PC-3 (cell line): ENCODE data around the gene TBX10. TPM values are rescaled to one million over a fixed set of nuclear protein-coding genes. Genes with fewer than 3 reads are reported as not detected.
"Not testable (repeated sequence)": the region's sequence is repeated elsewhere in the genome, so short reads cannot be mapped to it uniquely, and the experiment has no call there.

Source experiments
- ATAC-seq: fragments of 200-7000 bp; cut with Tn5 transposase; 2 replicates; pipeline ENCODE4 v1.9.1; 2020; ENCODE audit warnings: mild to moderate bottlenecking, moderate library complexity
- Bru-seq: library from RNA; stranded (reverse); fragments of 400-500 nt; gene quantifications from one replicate; lab custom pipeline; 2021; lab: Mats Ljungman, UMichigan
- BruChase-seq, 2 experiments: library from RNA; stranded (reverse); fragments of 400-500 nt; gene quantifications; one replicate each; lab custom pipeline; 2021; lab: Mats Ljungman, UMichigan
- BruUV-seq: library from RNA; stranded (reverse); fragments of 400-500 nt; replicated peaks from 2 replicates; lab custom pipeline; 2021; lab: Mats Ljungman, UMichigan
- CTCF ChIA-PET: fragments of 300-600 bp; sonication (Branson Sonifier 250); formaldehyde crosslinking; loops from one replicate; lab custom pipeline; 2022; ENCODE audit warnings: antibody characterized with exemption; lab: Charles Lee
- POLR2A ChIA-PET: fragments of 300-600 bp; sonication (Branson Sonifier 250); formaldehyde crosslinking; loops from one replicate; lab custom pipeline; 2022; ENCODE audit warnings: antibody characterized with exemption; ENCODE audit not compliant: unreplicated experiment; lab: Charles Lee
- DNase-seq: peaks from one replicate; pipeline ENCODE4 v3.0.0-alpha.2; 2015
- H2AFZ ChIP-seq: fragments of 300-600 bp; sonication (generic); 2 replicates; pipeline ENCODE4 v1.6.0; 2016; ENCODE audit warnings: antibody characterized with exemption, low read length
- H3F3A ChIP-seq: fragments of 300-600 bp; sonication (generic); one replicate; pipeline ENCODE4 v1.6.0; 2017; ENCODE audit warnings: antibody characterized with exemption, low read length, control low read depth, mild to moderate bottlenecking; ENCODE audit not compliant: unreplicated experiment
- H3K27ac ChIP-seq: fragments of 300-600 bp; sonication (generic); 2 replicates; pipeline ENCODE4 v1.5.1; 2016; ENCODE audit warnings: mild to moderate bottlenecking, low read length
- H3K27me3 ChIP-seq: fragments of 300-600 bp; sonication (generic); 2 replicates; pipeline ENCODE4 v1.6.1; 2016; ENCODE audit warnings: low read length, mixed read lengths
- H3K36me3 ChIP-seq: fragments of 300-600 bp; sonication (generic); 2 replicates; pipeline ENCODE4 v1.6.1; 2016; ENCODE audit warnings: low read depth, mixed run types, low read length, mixed read lengths
- H3K4me1 ChIP-seq: fragments of 300-600 bp; sonication (generic); 2 replicates; pipeline ENCODE4 v1.5.1; 2016; ENCODE audit warnings: low read length; ENCODE audit not compliant: insufficient read depth
- H3K4me2 ChIP-seq: fragments of 300-600 bp; sonication (generic); 2 replicates; pipeline ENCODE4 v1.6.0; 2016; ENCODE audit warnings: low read length
- H3K4me3 ChIP-seq: fragments of 300-600 bp; sonication (generic); 2 replicates; pipeline ENCODE4 v1.5.1; 2016; ENCODE audit warnings: mild to moderate bottlenecking, low read length, mixed read lengths
- H3K79me2 ChIP-seq: fragments of 300-600 bp; sonication (generic); 2 replicates; pipeline ENCODE4 v1.6.1; 2017; ENCODE audit warnings: low read length, mixed read lengths
- H3K9ac ChIP-seq: fragments of 300-600 bp; sonication (generic); 2 replicates; pipeline ENCODE4 v1.6.0; 2016; ENCODE audit warnings: mild to moderate bottlenecking, low read length
- H3K9me2 ChIP-seq: fragments of 300-600 bp; sonication (generic); replicated peaks from 2 replicates; pipeline ENCODE4 v1.6.1; 2016; ENCODE audit warnings: mixed run types, low read length, mixed read lengths
- H3K9me3 ChIP-seq: fragments of 300-600 bp; sonication (generic); 2 replicates; pipeline ENCODE4 v1.6.1; 2016; ENCODE audit warnings: low read length, mixed read lengths
- H4K20me1 ChIP-seq: fragments of 300-600 bp; sonication (generic); 2 replicates; pipeline ENCODE4 v1.6.1; 2016; ENCODE audit warnings: low read length, mixed read lengths
- EZH2 ChIP-seq: fragments of 300-600 bp; sonication (generic); IDR thresholded peaks from one replicate; pipeline ENCODE4 v1.6.1; 2017; ENCODE audit warnings: antibody characterized with exemption, mild to moderate bottlenecking, low read length; ENCODE audit not compliant: unreplicated experiment
- EZH2phosphoT487 ChIP-seq: fragments of 300-600 bp; sonication (generic); IDR thresholded peaks from 2 replicates; pipeline ENCODE4 v1.6.1; 2018; ENCODE audit warnings: mild to moderate bottlenecking, antibody characterized with exemption, low read length, borderline replicate concordance
- intact Hi-C: fragments of 100-400 bp; cut with micrococcal nuclease; formaldehyde crosslinking; loops from 2 replicates; pipeline ENCODE4 v1.9.0; 2023
- long read RNA-seq: library from polyadenylated mRNA; unstranded; transcript quantifications from one replicate; pipeline ENCODE4 v2.0.0, GENCODE V29; 2021; ENCODE audit not compliant: unreplicated experiment
- total RNA-seq: library from RNA; depleted of rRNA; stranded (reverse); fragments of >200 nt; gene quantifications from 2 replicates; pipeline ENCODE4 v1.2.3, GENCODE V29; 2014; rRNA removed
- TF ChIP-seq, protein P1 (sequence below): fragments of 300-600 bp; sonication (generic); conservative IDR thresholded peaks from 2 replicates; pipeline ENCODE4 v1.5.1; 2017; ENCODE audit warnings: antibody characterized with exemption, low read depth, mild to moderate bottlenecking, low read length

TBX10 gene
- total RNA-seq (not detected in 2 replicates), Bru-seq, nascent RNA (percentile 8 among the genes with signal in this experiment), BruChase-seq, experiment 1, labeled RNA remaining after a 6-hour chase (not detected), BruChase-seq, experiment 2, labeled RNA remaining after a 2-hour chase (percentile 7 among the genes with signal in this experiment)
- long read RNA-seq: 0 reads

DNA sequence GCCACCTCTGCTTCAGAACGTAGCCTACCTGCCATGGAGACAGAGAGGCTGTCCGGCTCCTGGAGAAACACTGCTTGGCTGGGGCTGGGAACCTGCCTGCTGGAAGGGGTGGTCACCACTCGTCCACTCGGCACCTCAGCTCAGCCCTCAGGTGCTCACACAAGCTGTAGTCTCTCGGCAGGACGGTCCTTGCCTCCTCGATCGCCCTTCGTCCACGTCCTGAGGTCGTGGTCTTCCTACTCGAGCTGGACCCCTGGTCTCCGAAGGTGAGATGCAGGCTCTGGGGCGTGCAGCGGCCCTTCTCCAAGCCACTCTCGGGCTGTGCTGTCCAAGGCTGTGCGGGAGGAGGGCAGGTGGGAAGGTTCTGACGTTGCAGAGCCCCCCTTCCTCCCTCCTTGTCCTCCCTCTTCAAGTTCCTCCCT lies at the start of gene TBX10:
TBX10 (minus strand) TSS at position 326 of the 422 bp plus-strand sequence; CDS start at position 35, 291 bp downstream.
- no peak within 1 kb of the TSS for H3K27ac ChIP-seq
- no peaks in the 10 kb centered on the region for H3K27me3 ChIP-seq
- ATAC-seq: no peak
- intact Hi-C loops: no loop called here
- no peak within 1 kb of the TSS for H3K4me3 ChIP-seq
- H3K9ac ChIP-seq: no peak within 1 kb of the TSS
- no peak for TF ChIP-seq EZH2phosphoT487
- TF ChIP-seq EZH2: no peak
- TF ChIP-seq, protein P1, sequence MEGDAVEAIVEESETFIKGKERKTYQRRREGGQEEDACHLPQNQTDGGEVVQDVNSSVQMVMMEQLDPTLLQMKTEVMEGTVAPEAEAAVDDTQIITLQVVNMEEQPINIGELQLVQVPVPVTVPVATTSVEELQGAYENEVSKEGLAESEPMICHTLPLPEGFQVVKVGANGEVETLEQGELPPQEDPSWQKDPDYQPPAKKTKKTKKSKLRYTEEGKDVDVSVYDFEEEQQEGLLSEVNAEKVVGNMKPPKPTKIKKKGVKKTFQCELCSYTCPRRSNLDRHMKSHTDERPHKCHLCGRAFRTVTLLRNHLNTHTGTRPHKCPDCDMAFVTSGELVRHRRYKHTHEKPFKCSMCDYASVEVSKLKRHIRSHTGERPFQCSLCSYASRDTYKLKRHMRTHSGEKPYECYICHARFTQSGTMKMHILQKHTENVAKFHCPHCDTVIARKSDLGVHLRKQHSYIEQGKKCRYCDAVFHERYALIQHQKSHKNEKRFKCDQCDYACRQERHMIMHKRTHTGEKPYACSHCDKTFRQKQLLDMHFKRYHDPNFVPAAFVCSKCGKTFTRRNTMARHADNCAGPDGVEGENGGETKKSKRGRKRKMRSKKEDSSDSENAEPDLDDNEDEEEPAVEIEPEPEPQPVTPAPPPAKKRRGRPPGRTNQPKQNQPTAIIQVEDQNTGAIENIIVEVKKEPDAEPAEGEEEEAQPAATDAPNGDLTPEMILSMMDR: no peak
- H4K20me1 ChIP-seq: no peaks in the 10 kb centered on the region
- no peaks in the 10 kb centered on the region for H3K79me2 ChIP-seq
- BruUV-seq: no TSS peak
- no peaks in the 10 kb centered on the region for H3K9me3 ChIP-seq
- CTCF ChIA-PET: no interaction called here
- DNase-seq: no peak
- H3K4me2 ChIP-seq: no peak within 1 kb of the TSS
- no peaks in the 10 kb centered on the region for H3K36me3 ChIP-seq
- H3K9me2 ChIP-seq: no peaks in the 10 kb centered on the region
- H3K4me1 ChIP-seq: no peaks in the 10 kb centered on the region
- POLR2A ChIA-PET: no interaction called here
- H2AFZ ChIP-seq: no peak within 1 kb of the TSS
- H3F3A ChIP-seq: no peaks in the 10 kb centered on the region

DNA sequence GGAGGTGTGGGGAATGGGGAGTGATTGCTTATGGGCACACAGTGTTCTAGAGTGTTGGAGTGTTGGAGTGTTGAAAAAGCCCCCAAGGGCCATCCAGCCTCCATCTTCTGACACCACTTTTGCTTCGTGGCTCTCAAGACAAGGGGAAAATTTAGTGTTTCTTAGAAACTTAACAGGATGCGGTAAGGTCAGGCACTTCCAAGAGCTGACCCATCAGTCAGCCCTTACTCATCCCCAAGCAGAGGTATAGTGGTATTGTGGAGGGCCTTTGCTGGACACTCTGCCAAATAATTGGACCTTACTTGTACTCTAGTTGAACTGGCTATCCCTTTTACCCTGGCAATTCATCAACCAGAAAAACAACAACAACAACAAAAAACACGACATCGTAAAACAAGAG lies 49.6 kb upstream of the TBX10 start:
- Histone ChIP-seq H3F3A (no peaks in the 10 kb centered on the region), H3K27me3 (no peaks in the 10 kb centered on the region), H3K36me3 (no peaks in the 10 kb centered on the region), H3K79me2 (no peaks in the 10 kb centered on the region), H3K27ac (no peak overlapping the region), H3K9ac (no peak overlapping the region), H4K20me1 (no peaks in the 10 kb centered on the region), H3K4me1 (no peaks in the 10 kb centered on the region), H3K4me2 (no peak overlapping the region), H3K9me3 (no peaks in the 10 kb centered on the region), H3K4me3 (no peak overlapping the region), H3K9me2 (no peaks in the 10 kb centered on the region), H2AFZ (no peak overlapping the region)
- intact Hi-C loops: no loop called here
- DNase-seq (no peak), ATAC-seq (no peak)
- TF ChIP-seq EZH2 (no peak), EZH2phosphoT487 (no peak)
- TF ChIP-seq, protein P1: no peak
- POLR2A ChIA-PET: no interaction called here
- CTCF ChIA-PET: no interaction called here
- no TSS peak for BruUV-seq

DNA sequence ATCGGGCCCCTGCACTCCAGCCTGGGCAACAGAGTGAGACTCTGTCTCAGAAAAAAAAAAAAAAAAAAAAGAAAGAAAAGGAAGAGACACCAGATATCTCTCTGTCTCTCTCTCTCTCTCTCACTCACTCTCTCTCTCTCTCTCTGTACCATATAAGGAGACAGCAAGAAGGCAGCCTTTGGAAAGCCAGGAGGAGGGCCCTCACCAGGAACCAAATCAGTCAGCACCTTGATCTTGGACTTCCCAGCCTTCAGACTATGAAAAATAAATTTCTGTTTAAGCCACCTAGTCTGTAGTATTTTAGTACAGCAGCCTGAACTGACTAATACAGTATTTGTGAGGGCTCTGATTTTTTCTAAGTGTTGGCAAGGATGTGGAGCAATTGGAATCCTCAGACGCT lies 48.4 kb upstream of the TBX10 start:
- Histone ChIP-seq H4K20me1 (no peaks in the 10 kb centered on the region), H3K4me3 (no peak overlapping the region), H3K79me2 (no peaks in the 10 kb centered on the region), H3K27me3 (no peaks in the 10 kb centered on the region), H3K4me1 (peaks cover 5% of the 10 kb centered on the region), H3F3A (no peaks in the 10 kb centered on the region), H3K9me3 (no peaks in the 10 kb centered on the region), H3K4me2 (no peak overlapping the region), H3K27ac (no peak overlapping the region), H2AFZ (no peak overlapping the region), H3K36me3 (no peaks in the 10 kb centered on the region), H3K9me2 (no peaks in the 10 kb centered on the region), H3K9ac (no peak overlapping the region)
- ChIA-PET POLR2A (no interaction called here), CTCF (no interaction called here)
- intact Hi-C loops: no loop called here
- BruUV-seq: no TSS peak
- ATAC-seq (no peak), DNase-seq (no peak)
- TF ChIP-seq EZH2phosphoT487 (no peak), EZH2 (no peak)
- TF ChIP-seq, protein P1: no peak

DNA sequence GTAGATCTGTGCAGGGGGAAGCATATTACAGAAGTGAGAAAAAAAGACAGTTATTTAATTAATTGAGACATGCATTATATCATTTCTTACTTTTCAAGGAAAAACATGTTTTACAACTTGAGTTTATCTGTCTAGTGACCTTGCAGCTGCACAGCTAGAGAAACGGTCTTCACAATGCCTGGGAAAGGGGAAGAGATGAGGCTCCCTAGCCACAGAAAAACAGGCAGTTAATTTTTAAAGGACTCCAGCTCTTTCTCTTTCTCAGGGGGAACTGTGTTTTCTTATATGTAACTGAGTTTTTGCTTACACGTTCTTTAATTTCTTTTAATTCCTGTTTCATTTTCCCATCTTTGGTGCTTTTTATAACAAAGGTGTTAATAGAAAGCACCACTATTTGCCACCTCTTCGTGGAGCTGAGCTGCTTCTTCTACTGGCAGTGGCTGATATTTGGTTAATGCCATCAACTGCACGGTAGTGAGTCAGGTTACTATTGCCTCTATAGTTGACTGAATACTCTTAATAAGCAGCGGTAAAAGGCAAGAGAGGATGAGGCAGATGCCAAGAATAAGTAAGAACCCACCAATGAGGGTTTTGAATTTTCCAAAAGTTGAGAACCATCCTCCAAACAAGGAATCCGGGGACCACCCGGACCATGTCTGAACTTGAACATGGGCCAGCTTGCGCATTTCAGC lies 46.2 kb upstream of the TBX10 start:
- H4K20me1 ChIP-seq, H3K9ac ChIP-seq, H3K27me3 ChIP-seq, CTCF ChIA-PET, H3K9me3 ChIP-seq, H3F3A ChIP-seq, H3K27ac ChIP-seq, H3K4me3 ChIP-seq, H3K36me3 ChIP-seq, DNase-seq, intact Hi-C loops, POLR2A ChIA-PET, ATAC-seq, H3K9me2 ChIP-seq, H3K4me2 ChIP-seq, H2AFZ ChIP-seq, BruUV-seq, H3K79me2 ChIP-seq: not testable (repeated sequence)
- peaks cover 24% of the 10 kb centered on the region for H3K4me1 ChIP-seq
